Activated naive CD4-positive, alpha-beta T cell treated with anti-CD3 and anti-CD28 coated beads, Interleukin-2, amount 50 U/mL, for 72 hours (primary cell): Measurements from ENCODE around the gene TBC1D8. TPM values are rescaled to one million over a fixed set of nuclear protein-coding genes. Genes with fewer than 3 reads are reported as not detected.
"Not testable (repeated sequence)": the region's sequence is repeated elsewhere in the genome, so short reads cannot be mapped to it uniquely, and the experiment has no call there.

Source experiments
- ATAC-seq, 2 donors: fragments of 150-1000 bp; cut with Tn5 transposase; 2 replicates each; pipeline ENCODE4 v1.10.0; 2021; ENCODE audit warnings: mild to moderate bottlenecking in 2 of 2, moderate library complexity in 2 of 2
- DNase-seq, 2 donors: peaks; one replicate each; pipeline ENCODE4 v3.0.0; 2021 to 2022; ENCODE audit warnings: low spot score in 2 of 2
- H3K27ac Mint-ChIP-seq, 2 donors: one replicate each; pipeline ENCODE4 v1.8.0; 2022; ENCODE audit warnings: mild to moderate bottlenecking in 2 of 2, mixed read lengths in 2 of 2
- H3K36me3 Mint-ChIP-seq, 2 donors: one replicate each; pipeline ENCODE4 v1.8.0; 2022; ENCODE audit warnings: mixed read lengths in 2 of 2
- H3K9me3 Mint-ChIP-seq, 2 donors: one replicate each; pipeline ENCODE4 v1.8.0; 2022; ENCODE audit warnings: mixed read lengths in 2 of 2
- total RNA-seq, 2 donors: library from RNA; stranded (reverse); gene quantifications; one replicate each; pipeline ENCODE4 v1.2.3, GENCODE V29; 2022

The TBC1D8 gene
- total RNA-seq, 2 donors from 2014 or later = 2.6 to 12.1 TPM

GRCh38 chr2:101064868-101065549 lies 86.2 kb downstream of the TBC1D8 start:
- no peaks in the 10 kb centered on the region for H3K36me3 Mint-ChIP-seq
- ATAC-seq = no peak
- no peak for DNase-seq
- no peaks in the 10 kb centered on the region for H3K9me3 Mint-ChIP-seq
- H3K27ac Mint-ChIP-seq = no peak overlapping the region

DNA sequence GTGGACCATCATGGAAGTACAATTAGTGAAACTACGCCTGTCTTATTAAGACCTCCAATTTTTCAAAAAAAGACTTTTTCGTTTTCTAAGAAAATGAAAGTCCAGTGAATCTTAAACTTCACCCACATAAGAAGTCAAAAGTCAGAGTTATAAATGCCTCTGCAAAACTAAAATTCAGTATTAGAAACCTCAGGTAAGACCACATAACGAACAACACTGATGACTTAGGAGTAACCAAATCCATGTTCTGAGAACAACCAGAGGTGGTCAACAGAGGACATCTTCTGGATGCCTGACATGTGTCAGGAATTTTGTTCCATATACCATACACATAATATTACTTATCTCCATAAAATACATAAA lies 86.7 kb downstream of the TBC1D8 start:
- peak overlapping the region in 1 of 2 donors; percentile 12 for H3K27ac Mint-ChIP-seq
- no peaks in the 10 kb centered on the region for H3K36me3 Mint-ChIP-seq
- DNase-seq (no peak), ATAC-seq (no peak)
- no peaks in the 10 kb centered on the region for H3K9me3 Mint-ChIP-seq

DNA sequence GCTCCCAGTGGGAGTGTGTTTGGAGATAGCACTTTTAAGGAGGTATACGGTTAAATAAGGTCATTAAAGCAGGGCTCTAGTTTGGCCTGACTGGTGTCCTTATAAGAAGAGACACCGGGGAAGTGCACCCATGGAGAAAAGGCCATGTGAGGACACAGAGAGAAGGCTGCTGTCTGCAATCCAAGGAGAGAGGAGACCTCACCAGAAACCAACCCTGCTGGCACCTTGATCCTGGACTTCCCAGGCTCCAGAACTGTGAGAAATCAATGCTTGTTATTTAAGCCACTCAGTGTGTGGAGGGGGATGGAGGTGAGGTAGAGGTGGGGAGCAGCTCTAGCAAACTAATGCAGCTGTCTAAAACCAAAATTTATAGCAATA lies 87.1 kb downstream of the TBC1D8 start:
- DNase-seq (no peak), ATAC-seq (no peak)
- Mint-ChIP-seq H3K9me3 (no peaks in the 10 kb centered on the region), H3K27ac (peak overlapping the region in 1 of 2 donors; percentile 12), H3K36me3 (no peaks in the 10 kb centered on the region)

- H3K9me3 Mint-ChIP-seq = no peaks in the 10 kb centered on the region
- no peak for DNase-seq
- peak in 1 of 2 donors; percentile 38 for ATAC-seq
- H3K36me3 Mint-ChIP-seq = no peaks in the 10 kb centered on the region
- peak overlapping the region in 1 of 2 donors; percentile 12 for H3K27ac Mint-ChIP-seq
These were observed 87.6 kb downstream of the TBC1D8 start for GRCh38 chr2:101063352-101064124.

GRCh38 chr2:101058386-101058785 lies 92.8 kb downstream of the TBC1D8 start:
- DNase-seq (no peak), ATAC-seq (no peak)
- Mint-ChIP-seq H3K36me3 (no peaks in the 10 kb centered on the region), H3K9me3 (no peaks in the 10 kb centered on the region), H3K27ac (no peak overlapping the region)

DNA sequence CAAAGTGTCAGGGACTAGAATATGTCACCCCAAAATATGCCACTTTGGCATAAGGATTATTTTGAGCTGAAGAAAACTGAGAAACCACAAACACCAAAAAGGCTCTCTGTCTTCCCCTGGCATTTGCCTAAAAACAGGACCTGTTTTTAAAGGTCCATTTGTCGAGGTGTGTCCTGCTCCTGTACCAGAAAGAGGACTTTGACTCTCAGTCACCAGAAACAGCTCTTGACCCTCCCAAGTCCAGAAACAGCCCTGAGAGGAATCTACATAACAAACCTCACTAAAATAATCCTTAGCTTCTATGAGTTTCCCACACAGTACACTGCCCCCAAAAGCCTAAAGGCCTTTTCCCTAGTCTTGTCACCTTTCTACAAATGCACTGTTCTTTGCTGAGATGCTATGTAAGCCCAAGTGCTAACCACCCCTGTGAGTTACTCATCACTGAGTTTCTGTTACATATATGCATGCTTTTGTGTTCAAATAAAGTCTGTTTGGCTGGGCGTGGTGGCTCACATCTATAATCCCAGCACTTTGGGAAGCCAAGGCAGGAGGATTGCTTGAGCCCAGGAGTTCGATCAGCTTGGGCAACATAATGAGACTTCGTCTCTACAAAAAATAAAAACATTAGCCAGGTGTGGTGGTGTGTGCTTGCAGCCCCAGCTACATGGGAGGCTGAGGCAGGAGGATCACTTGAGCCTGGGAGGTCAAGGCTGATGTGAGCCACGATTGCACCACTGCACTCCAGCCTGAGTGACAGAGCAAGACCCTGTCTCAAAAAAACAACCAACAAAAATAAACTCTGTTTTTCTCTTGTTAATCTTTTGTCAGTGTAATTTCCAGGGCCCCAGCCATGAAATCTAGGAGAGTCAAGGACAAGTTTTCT lies 93.9 kb downstream of the TBC1D8 start:
- Mint-ChIP-seq H3K9me3 (no peaks in the 10 kb centered on the region), H3K36me3 (no peaks in the 10 kb centered on the region), H3K27ac (peak overlapping the region in 1 of 2 donors; percentile 51)
- ATAC-seq = no peak
- no peak for DNase-seq

GRCh38 chr2:101053117-101053516 lies 98.1 kb downstream of the TBC1D8 start:
- H3K27ac Mint-ChIP-seq = no peak overlapping the region
- no peaks in the 10 kb centered on the region for H3K36me3 Mint-ChIP-seq
- DNase-seq = no peak
- no peak for ATAC-seq
- H3K9me3 Mint-ChIP-seq = no peaks in the 10 kb centered on the region

DNA sequence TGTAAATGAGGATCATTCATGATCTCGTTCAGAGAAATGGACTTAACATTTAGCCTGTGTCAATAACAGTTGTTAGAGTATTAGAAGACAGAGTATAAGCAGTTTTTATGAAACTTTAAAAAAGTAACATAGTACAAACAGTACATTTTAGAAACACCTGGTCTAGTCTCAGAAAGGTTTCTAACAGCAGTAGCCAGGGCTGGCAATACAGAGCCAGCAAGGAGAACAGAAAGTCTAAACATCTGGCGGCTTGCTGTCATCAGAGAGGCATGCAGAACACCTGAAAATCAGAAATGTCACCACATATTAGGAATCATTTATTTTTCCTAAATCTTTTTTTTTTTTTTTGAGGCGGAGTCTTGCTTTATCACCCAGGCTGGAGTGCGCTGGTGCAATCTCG lies 99.0 kb downstream of the TBC1D8 start:
- no peak for ATAC-seq
- Mint-ChIP-seq H3K9me3 (no peaks in the 10 kb centered on the region), H3K36me3 (no peaks in the 10 kb centered on the region), H3K27ac (no peak overlapping the region)
- DNase-seq = no peak

DNA sequence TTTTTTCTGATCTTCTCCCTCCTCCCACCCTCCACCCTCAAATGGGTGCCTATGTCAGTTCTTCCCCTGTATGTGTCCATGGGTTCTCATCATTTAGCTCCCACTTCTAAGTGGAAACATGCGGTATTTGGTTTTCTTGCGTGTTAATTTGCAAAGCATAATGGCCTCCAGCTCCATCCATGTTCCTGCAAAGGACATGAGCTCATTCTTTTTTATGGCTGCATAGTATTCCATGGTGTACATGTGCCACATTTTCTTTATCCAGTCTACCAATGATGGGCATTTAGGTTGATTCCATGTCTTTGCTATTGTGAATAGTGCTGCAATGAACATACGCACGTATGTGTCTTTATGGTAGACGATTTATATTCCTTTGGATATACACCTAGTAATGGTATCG lies 100.3 kb downstream of the TBC1D8 start:
- DNase-seq, ATAC-seq, H3K36me3 Mint-ChIP-seq, H3K9me3 Mint-ChIP-seq, H3K27ac Mint-ChIP-seq: not testable (repeated sequence)

DNA sequence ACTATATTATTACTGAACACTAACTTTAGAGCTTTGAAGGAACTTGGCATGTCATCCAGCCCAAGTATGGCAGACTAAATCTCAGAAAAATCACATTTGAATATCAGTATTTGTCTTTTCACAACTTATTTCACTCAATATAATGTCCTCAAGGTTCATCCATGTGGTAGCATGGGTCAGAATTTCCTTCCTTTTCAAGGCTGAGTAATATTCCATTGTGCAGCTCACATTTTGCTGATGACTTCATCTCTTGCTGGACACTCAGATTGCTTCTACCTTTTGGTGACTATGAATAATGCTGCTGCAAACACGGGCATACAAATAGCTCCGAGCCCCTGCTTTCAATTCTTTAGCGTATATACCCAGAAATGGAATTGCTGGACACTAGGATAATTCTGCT lies 102.4 kb downstream of the TBC1D8 start:
- no peaks in the 10 kb centered on the region for H3K36me3 Mint-ChIP-seq
- ATAC-seq (no peak), DNase-seq (no peak)
- no peak overlapping the region for H3K27ac Mint-ChIP-seq
- no peaks in the 10 kb centered on the region for H3K9me3 Mint-ChIP-seq

GRCh38 chr2:101047774-101048173 lies 103.4 kb downstream of the TBC1D8 start:
- ATAC-seq = no peak
- H3K36me3 Mint-ChIP-seq = no peaks in the 10 kb centered on the region
- no peak overlapping the region for H3K27ac Mint-ChIP-seq

DNA sequence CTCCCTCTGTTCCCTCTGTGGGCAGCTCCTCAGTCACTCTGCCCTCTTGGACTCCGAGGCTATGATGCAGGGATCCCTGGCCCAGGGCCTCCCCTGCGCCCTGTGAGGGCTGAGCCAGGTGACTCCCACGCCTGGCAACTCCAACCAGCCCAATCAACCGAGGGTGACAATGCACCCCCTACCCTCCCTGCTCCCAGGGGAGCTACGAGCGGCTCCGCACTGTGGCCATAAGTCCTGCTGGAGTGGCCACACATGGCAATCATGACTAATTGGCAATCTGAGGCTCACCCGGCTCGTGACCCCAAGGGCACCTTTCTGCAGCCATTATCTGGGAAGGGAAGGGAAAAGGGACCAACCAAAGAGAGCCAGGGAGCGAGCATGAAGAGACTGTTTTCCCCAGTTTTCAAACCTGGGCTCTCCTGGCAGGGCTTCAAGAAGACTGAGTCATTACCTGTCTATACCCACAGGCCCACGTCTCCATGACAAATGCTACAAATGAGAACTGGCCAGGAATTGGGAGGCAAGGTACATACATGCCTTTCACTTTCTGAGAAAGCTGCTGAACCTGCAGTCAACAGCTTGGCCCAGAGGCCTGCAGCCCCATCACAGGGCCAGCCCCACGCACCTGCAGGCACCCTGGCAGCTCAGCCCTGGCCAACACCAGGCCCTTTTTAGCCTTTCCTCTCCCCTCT lies 104.0 kb downstream of the TBC1D8 start:
- H3K9me3 Mint-ChIP-seq = no peaks in the 10 kb centered on the region
- H3K36me3 Mint-ChIP-seq = no peaks in the 10 kb centered on the region
- DNase-seq = no peak
- no peak overlapping the region for H3K27ac Mint-ChIP-seq
- ATAC-seq = peak; percentile 57 to 69

More at GRCh38 chr2:101047774-101048173, 103.4 kb downstream of the TBC1D8 start:
- no peaks in the 10 kb centered on the region for H3K9me3 Mint-ChIP-seq
- no peak for DNase-seq

DNA sequence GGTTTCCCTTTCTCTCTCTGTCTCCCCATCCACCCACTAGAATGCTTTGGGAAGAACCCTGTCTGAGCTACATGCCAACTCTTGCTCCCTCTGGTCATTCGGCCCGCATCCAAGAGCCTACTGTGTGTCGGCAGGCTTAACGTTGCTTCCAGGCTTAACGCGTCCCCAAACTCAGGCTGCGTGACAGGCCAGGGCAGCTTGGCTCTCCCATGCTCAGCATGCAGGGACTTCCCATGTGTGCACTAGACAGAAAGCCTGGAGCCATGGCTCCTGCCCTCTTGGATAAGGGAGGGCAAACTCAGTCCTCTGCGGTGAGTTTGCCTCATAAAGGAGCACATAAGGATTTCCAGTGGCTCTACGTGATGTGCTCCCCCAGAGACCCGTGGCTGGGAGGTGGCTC lies 105.9 kb downstream of the TBC1D8 start:
- H3K27ac Mint-ChIP-seq = peak overlapping the region in 1 of 2 donors; percentile 26
- no peak for ATAC-seq
- no peaks in the 10 kb centered on the region for H3K36me3 Mint-ChIP-seq
- no peak for DNase-seq
- no peaks in the 10 kb centered on the region for H3K9me3 Mint-ChIP-seq

DNA sequence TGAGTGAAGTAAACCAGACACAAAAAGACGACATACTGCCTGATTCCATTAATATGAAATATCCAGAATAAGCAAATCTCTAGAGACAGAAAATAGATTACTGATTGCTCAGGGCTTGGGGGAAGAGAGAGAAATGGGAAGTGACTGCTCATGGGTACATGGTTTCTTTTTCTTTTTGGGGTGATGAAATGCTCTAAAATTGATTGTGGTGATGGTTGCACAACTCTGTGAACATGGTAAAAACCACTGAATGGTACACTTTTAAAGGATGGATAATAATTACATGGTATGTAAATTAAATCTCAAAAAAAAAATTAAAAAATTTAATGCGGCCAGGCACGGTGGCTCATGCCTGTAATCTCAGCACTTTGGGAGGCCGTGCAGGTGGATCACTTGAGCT lies 109.8 kb downstream of the TBC1D8 start:
- no peak for DNase-seq
- no peak for ATAC-seq
- H3K27ac Mint-ChIP-seq = no peak overlapping the region
- no peaks in the 10 kb centered on the region for H3K9me3 Mint-ChIP-seq
- H3K36me3 Mint-ChIP-seq = no peaks in the 10 kb centered on the region

DNA sequence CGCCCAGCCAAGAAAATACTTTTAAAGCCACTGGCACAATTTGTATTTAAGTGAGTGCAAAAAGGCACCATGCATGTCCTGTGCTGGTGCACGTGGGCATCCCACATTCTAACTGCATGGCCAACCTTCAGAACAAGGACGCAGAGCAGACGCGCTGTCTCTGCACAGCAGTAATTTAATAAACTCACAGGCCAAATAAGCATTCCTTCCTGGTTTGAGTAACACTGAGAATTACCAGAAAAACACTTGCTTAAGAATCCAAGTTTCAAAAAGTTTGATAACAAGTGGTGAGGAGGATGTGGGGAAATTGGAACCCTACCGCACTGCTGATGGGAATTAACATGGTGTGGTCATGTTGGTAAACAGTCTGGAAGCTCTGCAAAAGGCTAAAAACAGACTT lies 110.4 kb downstream of the TBC1D8 start:
- Mint-ChIP-seq H3K36me3 (no peaks in the 10 kb centered on the region), H3K27ac (no peak overlapping the region), H3K9me3 (no peaks in the 10 kb centered on the region)
- DNase-seq (no peak), ATAC-seq (no peak)

GRCh38 chr2:101040072-101040471 lies 111.1 kb downstream of the TBC1D8 start:
- ATAC-seq = no peak
- no peak for DNase-seq
- H3K27ac Mint-ChIP-seq = no peak overlapping the region

More at GRCh38 chr2:101040072-101040471, 111.1 kb downstream of the TBC1D8 start:
- Mint-ChIP-seq H3K36me3 (no peaks in the 10 kb centered on the region), H3K9me3 (no peaks in the 10 kb centered on the region)
